GM21717 (cell line): ENCODE measurements around the gene BRICD5.

Experiments used
- ATAC-seq: cut with Tn5 transposase; IDR thresholded peaks from one replicate; pipeline ENCODE4 v1.9.1; 2021; ENCODE audit warnings: mild to moderate bottlenecking, moderate library complexity; ENCODE audit not compliant: unreplicated experiment

The BRICD5 gene

DNA sequence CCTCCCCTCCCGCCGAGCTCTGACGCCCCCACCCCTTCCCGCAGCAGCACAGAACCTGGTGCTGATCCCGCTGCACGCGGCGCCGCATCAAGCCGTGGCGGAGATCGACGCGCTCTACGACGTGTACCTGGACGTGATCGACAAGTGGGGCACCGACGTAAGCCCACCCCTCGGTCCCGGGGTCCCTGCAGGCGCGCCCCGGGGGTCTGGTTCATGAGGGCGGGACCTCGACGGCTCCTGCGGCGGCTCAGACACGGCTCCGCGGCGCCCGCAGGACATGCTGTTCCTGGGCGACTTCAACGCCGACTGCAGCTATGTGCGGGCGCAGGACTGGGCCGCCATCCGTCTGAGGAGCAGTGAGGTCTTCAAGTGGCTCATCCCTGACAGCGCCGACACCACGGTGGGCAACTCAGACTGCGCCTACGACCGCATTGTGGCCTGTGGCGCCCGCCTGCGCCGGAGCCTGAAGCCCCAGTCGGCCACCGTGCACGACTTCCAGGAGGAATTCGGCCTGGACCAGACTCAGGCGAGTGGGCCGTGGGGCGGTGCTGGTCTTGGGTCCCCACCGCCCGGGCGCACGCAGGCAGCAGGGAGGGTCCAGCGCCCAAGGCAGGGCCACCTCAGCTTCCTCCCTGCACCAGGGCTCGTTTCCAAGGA is 27.0 kb upstream of the BRICD5 start:
- ATAC-seq, result no peak

- ATAC-seq, result no peak
These were observed 26.4 kb upstream of the BRICD5 start for GRCh38 chr16:2237102-2237482.

GRCh38 chr16:2236337-2237101 is 25.9 kb upstream of the BRICD5 start, which contains the start of gene DNASE1L2:
Gene DNASE1L2, plus strand, starts transcription at chr16:2236444. Its CDS starts 373 bp downstream, at chr16:2236817.
- no peak for ATAC-seq

- no peak for ATAC-seq
These were observed 25.2 kb upstream of the BRICD5 start for GRCh38 chr16:2235695-2236336.

DNA sequence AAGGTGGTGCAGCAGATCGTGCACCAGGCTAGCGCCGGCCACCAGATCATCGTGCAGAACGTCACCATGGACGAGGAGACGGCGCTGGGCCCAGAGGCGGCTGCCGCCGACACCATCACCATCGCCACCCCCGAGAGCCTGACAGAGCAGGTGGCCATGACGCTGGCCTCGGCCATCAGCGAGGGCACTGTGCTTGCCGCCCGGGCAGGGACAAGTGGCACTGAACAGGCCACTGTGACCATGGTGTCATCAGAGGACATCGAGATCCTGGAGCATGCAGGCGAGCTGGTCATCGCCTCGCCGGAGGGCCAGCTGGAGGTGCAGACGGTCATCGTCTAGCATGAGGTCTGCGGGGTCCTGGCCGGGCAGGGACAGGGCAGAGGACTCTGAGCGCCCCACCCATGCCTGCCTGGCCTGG is 24.6 kb upstream of the BRICD5 start:
- no peak for ATAC-seq

GRCh38 chr16:2234813-2235170 is 24.1 kb upstream of the BRICD5 start:
- no peak for ATAC-seq

DNA sequence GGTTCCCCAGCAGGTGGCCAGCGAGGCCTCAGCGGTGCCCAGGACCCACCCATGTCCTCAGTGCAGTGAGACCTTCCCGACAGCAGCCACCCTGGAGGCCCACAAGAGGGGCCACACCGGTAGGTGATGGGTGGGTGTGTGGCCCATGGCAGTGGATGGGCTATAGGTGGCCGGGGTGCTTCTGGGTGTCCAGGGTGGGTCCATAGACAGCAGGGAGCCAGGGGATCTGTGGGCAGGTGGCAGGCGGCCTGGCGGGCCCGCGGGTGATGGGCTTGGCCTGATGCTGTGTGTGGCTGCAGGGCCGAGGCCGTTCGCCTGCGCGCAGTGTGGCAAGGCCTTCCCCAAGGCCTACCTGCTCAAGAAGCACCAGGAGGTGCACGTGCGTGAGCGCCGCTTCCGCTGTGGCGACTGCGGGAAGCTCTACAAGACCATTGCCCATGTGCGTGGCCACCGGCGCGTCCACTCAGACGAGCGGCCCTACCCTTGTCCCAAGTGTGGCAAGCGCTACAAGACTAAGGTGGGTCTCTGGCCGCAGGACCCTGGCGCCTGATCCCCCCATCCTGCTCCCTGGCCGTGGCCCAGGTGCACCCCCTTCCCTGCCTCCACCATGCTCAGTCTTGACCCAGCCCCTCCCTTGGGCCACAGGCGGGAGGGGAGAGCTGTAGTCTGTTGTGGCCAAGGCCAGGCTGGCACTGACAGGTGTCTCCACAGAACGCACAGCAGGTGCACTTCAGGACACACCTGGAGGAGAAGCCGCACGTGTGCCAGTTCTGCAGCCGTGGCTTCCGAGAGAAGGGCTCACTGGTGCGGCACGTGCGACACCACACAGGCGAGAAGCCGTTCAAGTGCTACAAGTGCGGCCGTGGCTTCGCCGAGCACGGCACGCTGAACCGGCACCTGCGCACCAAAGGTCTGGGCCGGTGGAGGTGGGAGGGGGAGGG is 23.5 kb upstream of the BRICD5 start:
- ATAC-seq, result no peak

DNA sequence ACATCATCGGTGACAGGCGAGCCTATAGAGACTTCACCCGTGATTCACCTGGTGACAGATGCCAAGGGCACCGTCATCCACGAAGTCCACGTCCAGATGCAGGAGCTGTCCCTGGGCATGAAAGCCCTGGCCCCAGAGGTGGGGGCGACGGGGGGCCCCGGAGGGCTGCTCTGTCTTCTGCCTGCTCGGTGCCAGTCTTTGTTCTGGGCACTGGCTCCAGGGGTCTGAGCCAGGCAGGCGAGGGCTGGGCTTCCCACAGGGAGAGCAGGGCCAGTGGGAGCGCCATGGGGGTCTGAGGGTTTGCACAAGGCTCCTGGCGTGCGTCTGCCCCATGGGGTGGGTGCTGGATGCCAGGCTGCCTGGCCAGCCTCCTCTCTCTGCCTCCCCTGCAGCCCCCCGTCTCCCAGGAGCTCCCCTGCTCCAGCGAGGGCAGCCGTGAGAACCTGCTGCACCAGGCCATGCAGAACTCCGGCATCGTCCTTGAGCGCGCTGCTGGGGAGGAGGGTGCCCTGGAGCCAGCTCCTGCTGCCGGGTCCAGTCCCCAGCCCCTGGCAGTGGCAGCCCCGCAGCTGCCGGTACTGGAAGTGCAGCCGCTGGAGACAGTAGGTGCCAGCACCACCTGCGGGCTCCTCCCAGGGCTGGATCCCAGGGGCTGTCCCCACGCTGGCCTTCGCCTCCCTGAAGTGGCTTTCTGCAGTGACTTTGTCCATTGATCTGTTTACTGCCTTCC is 22.5 kb upstream of the BRICD5 start:
- ATAC-seq, result no peak

DNA sequence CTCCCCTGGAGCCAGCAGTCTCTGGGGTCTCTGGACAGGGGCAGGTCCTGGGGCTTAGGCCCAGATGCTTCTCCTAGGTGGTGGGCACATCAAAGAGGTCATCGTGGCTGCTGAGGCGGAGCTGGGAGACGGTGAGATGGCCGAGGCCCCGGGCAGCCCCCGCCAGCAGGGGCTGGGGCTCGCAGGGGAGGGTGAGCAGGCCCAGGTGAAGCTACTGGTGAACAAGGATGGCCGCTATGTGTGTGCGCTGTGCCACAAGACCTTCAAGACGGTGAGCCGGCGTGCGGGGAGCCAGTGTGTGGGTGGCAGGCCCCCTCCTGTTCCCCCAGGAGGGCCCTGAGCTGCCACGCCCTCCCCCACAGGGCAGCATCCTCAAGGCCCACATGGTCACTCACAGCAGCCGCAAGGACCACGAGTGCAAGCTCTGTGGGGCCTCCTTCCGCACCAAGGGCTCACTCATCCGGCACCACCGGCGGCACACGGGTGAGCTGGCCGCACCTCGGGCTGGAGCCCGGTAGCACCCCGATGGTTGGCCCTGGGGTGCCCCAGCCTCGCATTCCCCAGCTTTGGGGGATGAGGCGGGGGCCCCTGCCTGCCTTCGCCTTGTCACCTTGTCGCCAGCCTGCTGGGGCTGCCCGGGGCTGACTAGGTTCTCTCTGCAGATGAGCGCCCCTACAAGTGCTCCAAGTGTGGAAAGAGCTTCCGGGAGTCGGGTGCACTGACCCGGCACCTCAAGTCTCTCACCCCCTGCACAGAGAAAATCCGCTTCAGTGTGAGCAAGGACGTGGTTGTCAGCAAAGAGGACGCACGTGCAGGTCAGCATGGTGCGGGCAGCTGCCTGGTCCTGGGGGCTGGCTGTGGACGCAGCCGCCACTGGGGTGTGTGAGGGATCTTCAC is 21.7 kb upstream of the BRICD5 start:
- ATAC-seq, result no peak

GRCh38 chr16:2231016-2231931 is 20.6 kb upstream of the BRICD5 start:
- no peak for ATAC-seq

GRCh38 chr16:2230376-2230775 is 19.7 kb upstream of the BRICD5 start:
- no peak for ATAC-seq

GRCh38 chr16:2229632-2230250 is 19.1 kb upstream of the BRICD5 start:
- ATAC-seq, result no peak

GRCh38 chr16:2229091-2229490 is 18.4 kb upstream of the BRICD5 start:
- ATAC-seq, result no peak

DNA sequence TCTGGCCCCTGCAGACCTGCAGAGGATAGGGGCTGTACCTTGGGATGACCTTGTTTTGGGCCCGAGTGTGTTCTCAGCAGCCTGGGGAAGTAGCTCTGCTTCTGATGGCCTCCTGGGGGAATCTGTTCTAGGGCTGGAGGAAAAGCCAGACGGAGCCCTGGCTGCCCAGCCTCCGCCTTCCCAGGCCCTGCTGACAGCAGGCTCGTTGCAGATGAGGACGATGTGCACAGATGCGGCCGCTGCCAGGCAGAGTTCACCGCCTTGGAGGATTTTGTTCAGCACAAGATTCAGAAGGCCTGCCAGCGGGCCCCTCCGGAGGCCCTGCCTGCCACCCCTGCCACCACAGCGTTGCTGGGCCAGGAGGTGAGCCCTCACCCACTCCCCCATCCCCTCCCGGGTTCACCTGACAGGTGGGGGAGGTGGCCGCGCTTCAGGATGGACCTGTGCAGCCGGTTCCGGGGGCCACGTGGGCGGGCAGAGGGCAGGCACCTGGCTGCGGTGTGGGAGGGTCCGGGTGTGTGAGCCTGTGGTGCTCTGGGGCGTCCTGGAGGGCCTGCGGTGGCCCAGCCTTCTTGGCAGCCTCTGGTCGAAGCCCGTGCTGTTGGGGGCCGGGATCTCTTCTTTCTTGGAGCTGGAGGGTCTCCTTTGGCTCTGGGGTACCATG is 17.6 kb upstream of the BRICD5 start:
- no peak for ATAC-seq

DNA sequence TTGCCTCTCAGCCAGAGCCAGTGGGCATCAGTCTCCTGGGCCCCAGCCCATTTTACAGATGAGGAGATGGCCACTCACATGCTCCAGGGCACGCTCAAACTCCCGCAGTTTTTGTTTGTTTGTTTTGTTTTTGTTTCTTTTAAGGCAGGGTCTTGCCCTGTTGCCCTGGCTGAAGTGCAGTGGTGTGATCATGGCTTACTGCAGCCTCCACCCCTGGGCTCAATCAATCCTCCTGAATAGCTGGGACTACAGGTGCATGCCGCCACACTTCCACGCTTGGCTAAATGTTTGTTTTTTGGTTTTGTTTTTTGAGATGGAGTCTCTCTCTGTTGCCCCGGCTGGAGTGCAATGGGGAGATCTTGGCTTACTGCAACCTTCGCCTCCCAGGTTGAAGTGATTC is 16.3 kb upstream of the BRICD5 start:
- ATAC-seq, result no peak

DNA sequence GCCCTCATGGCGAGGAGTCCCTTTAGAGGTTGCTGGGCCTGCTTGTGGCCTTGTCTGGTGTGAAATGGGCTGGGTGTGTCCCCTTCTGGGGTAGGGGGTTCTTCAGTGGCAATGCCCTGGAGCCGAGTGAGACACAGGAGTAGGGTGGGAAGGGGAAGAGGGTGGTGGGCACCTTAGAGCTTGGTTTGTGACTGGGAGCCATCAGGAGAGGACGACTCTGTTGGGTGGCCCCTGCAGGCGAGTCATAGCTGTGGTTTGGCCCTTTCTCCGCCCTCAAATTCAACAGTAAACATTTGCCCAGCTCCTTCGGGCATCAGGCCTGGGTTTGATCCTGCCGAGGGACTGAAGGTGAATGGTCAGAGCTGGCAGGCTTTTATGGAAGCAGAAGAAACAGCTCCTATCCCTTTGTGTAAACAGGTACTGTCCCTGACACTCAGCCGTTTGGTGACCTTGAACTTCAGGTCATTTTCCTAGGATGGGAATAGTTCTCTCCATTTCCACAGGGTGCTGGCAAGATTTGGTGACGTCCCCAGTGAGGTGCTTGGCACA is 15.7 kb upstream of the BRICD5 start:
- no peak for ATAC-seq

DNA sequence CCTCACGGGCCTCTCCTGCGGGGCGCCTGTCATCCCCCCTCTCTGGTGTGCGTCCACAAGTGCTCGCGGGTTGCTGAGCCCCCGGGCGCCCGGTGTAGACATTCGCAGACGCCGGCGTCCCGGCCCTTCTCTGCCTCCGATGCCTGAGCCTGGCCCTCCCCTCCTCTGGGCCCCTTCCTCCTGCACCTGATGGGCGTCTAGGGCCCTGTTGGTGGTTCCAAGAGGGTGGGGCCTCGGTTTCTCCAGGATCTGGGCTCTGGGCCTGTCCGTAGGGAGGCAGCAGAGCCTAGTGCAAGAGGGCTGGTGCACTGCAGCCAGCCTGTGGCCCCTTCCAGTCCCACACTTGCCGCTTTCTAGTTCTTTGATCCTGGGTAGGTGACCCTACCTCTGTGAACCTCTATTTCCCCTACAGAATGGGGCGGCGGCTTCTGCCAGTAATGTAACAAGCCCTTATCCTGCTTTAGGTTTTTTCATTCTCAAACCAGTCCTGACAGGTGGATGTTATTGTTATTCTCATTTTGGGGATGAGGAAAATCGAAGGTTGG is 13.4 kb upstream of the BRICD5 start:
- no peak for ATAC-seq
